Stimulated activated CD8-positive, alpha-beta memory T cell treated with anti-CD3 and anti-CD28 coated beads, Interleukin-12 subunit alpha, Interleukin-12 subunit beta, amount 100 ng/mL, for 24 hours (primary cell): ENCODE measurements around the gene TPK1.

ENCODE experiments used
- DNase-seq: peaks from one replicate; pipeline ENCODE4 v3.0.0-alpha.2; 2020; ENCODE audit errors: extremely low read depth

Gene TPK1

DNA sequence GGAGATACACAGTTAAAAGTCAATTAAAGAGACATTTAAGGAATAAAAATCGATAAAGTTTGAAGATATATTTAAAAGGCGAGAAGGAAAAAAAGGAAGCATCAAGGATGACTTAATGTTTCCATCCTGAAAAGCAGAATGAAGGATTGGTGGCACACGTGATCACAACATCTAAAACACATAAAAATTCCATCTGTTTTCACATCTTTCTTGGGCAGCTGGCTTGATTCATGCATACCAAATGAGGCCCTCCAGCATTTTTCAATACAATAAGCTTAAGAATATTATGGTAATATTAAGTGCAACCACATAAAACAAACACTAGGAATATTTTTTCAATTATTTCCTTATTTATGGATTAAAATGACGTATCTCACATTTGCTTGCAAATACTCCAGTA lies 112.6 kb downstream of the TPK1 start:
- DNase-seq = no peak

- no peak for DNase-seq
Measured at GRCh38 chr7:144720710-144721109, 115.1 kb downstream of the TPK1 start.

DNA sequence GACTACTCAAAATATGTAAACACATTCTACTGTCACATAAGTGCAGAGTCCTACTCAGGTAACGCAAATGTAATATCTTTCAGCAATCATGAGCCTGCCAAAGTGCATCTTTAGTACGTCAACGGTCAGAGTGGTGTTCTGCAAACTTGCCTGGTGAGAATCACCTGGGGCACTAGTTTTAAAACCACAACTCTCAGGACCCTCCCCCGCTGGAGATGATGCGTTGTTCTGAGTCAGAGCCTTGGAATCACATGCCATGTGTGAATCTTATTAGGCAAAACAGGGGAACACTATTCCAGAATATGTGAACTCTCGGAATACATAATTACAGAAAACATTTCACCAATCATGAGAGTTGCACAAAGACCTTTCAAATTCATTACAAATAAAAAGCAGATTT lies 115.7 kb downstream of the TPK1 start:
- DNase-seq = no peak

- DNase-seq = no peak
Measured at GRCh38 chr7:144717720-144718119, 118.1 kb downstream of the TPK1 start.

GRCh38 chr7:144713850-144714249 lies 122.0 kb downstream of the TPK1 start:
- no peak for DNase-seq

DNA sequence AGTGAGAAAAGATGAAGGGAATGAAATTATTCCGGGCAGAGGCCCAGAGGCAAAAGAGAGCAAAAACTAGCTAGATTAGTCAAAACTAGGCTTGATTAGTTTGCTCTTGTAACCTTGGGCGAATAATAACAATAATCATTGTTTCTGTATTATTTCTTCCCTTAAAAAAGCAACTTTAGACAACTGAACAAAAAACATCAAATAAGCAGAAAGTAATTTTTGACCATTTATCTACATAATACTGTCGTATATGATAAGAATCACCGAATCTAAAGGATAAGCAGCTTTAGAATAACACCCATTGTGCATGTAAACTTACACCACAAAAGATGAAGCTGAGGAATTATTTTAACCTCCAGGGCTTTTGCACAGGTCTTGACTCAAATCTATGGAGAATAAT lies 125.1 kb downstream of the TPK1 start:
- no peak for DNase-seq

DNA sequence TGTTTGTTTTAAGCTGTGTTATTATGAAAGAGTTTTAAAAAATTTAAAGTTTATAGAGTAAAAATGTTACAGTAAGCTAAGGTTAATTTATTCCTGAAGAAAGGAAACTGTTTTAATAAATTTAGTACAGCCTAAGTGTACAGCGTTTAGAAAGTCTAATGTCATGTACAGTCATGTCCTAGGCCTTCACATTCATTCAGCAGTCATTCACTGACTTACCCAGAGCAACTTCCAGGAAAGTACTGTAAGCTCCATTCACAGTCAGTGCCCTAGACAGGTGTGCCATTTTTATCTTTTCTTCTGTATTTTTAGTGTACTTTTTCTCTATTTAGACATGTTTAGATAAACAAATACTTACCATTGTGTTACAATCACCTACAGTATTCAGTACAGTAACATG lies 126.8 kb downstream of the TPK1 start:
- no peak for DNase-seq

DNA sequence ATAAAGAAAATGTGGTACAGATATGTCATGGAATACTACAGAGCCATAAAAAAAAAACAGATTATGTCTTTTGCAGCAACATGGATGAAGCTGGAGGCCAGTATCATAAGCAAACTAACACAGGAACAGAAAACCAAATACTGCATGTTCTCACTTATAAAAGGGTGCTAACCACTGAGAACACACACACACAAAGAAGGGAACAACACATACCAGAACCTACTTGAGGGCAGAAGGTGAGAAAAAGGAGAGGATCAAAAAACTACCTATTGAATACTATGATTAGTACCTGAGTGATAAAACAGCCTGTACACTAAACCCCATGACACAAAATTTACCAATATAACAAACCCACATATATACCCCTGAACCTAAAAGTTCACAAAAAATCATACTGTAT lies 144.6 kb downstream of the TPK1 start:
- DNase-seq = no peak

- no peak for DNase-seq
Measured at GRCh38 chr7:144682581-144683280, 153.1 kb downstream of the TPK1 start.

- no peak for DNase-seq
Measured at GRCh38 chr7:144676492-144676891, 159.4 kb downstream of the TPK1 start.

GRCh38 chr7:144674550-144674949 lies 161.3 kb downstream of the TPK1 start:
- DNase-seq = no peak

DNA sequence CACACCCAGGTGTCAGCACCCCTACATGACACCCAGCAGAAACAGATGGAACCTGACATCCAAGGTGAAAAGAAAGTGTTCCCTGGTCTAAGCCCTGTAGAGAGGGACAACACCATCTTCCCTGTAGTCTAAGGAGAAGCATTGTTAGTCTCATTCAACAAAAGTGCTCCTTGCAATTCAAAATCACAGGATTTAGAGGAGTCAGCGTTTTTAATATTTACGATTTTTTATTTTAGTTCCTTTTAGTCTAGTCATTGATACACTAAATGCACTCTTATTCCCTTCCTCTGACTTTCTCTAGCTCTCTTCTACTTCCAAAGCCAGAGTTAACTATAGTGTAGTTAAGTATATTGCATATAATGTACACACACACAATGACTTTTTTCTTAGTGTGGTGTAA lies 163.0 kb downstream of the TPK1 start:
- no peak for DNase-seq

DNA sequence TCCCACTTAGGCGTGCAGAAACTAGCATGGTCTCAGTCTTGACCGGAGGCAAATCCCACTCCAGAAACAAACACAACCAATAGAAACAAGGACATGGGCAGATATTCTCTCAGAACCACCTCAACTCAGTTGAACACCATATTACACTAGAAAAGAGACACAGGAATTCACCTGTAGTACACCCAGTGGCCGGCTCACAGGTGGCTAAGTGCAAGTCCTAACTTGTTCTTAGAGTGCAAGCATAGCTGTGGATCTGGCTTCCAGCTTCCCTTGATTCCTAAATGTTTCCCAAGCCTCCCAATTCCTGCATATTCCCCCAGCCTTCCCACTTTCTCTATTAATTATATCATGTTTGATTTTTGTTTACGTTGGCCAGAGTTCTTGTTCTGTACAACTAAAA lies 164.4 kb downstream of the TPK1 start:
- DNase-seq = no peak

DNA sequence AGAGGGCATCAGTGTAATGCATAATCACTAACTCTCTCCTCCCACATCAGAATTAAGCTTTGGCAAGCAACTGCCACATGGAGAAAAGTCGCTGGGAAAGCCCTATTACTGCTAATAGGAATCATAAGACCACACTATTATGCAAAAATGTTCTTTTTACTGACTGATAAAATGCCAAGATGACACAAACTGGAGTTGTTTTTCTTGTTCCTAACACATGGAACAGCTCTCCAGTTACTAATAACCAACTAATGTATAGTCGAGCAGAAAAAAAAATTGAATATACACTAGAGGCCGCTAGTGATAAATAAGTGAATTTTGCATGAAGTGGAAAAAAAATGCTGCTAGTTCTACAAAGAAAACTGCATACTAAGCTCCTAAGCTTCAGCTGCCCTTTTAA lies 165.6 kb downstream of the TPK1 start:
- no peak for DNase-seq

GRCh38 chr7:144668503-144668902 lies 167.3 kb downstream of the TPK1 start:
- DNase-seq = no peak

GRCh38 chr7:144665689-144666381 lies 170.0 kb downstream of the TPK1 start:
- no peak for DNase-seq

- no peak for DNase-seq
Measured at GRCh38 chr7:144659211-144659610, 176.6 kb downstream of the TPK1 start.

DNA sequence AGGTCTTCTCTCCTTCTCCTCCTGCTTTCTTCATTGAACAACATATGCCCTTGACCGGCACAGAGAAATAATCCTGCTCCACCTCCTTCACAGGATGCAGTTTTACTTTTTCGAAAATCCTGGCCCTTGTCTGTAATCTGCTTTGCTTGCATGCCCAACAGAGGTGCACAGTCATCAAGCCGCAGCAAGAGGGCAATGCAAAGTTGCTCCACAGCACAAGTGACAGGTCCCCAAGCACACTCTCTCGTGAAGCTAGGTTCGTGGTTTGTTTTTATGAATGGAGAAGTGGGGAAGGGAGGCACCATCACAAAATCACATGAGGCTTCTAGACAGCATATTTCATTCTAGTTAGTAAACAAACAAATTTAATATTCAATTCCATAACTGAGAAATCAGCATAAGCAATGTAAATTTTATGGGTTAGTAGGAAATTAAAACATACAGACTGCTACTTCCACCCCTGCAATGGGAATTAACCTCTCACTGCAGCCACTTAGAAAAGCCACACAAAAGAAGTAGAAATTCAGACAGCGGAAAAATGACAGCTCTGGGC lies 178.8 kb downstream of the TPK1 start:
- DNase-seq = no peak

- no peak for DNase-seq
Measured at GRCh38 chr7:144653449-144653848, 182.4 kb downstream of the TPK1 start.

DNA sequence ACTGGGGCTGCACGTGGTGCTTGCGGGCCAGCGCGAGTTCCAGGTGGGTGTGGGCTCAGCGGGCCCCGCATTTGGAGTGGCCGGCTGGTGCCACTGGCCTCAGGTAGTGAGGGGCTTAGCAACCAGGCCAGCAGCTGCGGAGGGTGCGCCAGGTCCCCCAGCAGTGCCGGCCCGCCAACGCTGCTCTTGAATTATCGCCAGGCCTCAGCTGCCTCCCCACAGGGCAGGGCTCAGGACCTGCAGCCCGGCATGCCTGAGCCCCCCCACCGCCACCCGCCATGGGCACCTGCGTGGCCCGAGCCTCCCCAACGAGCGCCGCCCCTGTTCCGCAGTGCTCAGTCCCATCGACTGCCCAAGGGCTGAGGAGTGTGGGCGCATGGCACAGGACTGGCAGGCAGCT lies 185.4 kb downstream of the TPK1 start:
- DNase-seq = no peak

- DNase-seq = no peak
Measured at GRCh38 chr7:144649120-144649519, 186.7 kb downstream of the TPK1 start.

GRCh38 chr7:144641389-144642044 lies 194.3 kb downstream of the TPK1 start:
- no peak for DNase-seq

GRCh38 chr7:144632724-144633123 lies 203.1 kb downstream of the TPK1 start:
- no peak for DNase-seq
